HepG2 (cell line): ENCODE data around the gene ZC2HC1B. TPM values are rescaled to one million over a fixed set of nuclear protein-coding genes. Genes with fewer than 3 reads are reported as not detected.

Experiments
- ATAC-seq: fragments of 200-7000 bp; cut with Tn5 transposase; 3 replicates; pipeline ENCODE4 v1.9.1; 2020; ENCODE audit warnings: mild to moderate bottlenecking, moderate library complexity
- BruUV-seq: library from RNA; stranded (reverse); fragments of 400-500 nt; replicated peaks from 2 replicates; lab custom pipeline; 2021; lab: Mats Ljungman, UMichigan
- CTCF ChIA-PET: fragments of 300-600 bp; formaldehyde crosslinking; extraction: SDS; loops from one replicate; lab custom pipeline; 2021; ENCODE audit warnings: low total read pairs, inconsistent platforms, low intra/inter-chr PET ratio; lab: Yijun Ruan, JAX
- POLR2A ChIA-PET: fragments of 350-600 bp; sonication (Branson Sonifier 250); formaldehyde crosslinking; loops from one replicate; lab custom pipeline; 2020; ENCODE audit warnings: antibody characterized with exemption, inconsistent platforms; lab: Yijun Ruan, JAX
- DNase-seq: peaks from one replicate; pipeline ENCODE4 v3.0.0-alpha.2; 2015; ENCODE audit warnings: low spot score
- FAIRE-seq: peaks from 3 replicates; lab custom pipeline; 2011; peaks lifted over from hg19 to GRCh38; lab: Jason Lieb, UNC
- H2AFZ ChIP-seq: one replicate; pipeline ENCODE4 v1.6.1; 2011; ENCODE audit warnings: low read length, inconsistent platforms
- H3K27ac ChIP-seq: fragments of 300-600 bp; 3 replicates; pipeline ENCODE4 v1.8.0; 2011; ENCODE audit warnings: mixed run types, mild to moderate bottlenecking, mixed read lengths, low read length, inconsistent platforms; ENCODE audit not compliant: insufficient read depth; ENCODE audit errors: extremely low read length
- H3K27me3 ChIP-seq, 2 experiments: fragments of 200-600 bp in 1 of 2; 2 replicates in 1 of 2; 3 replicates in 1 of 2; pipeline versions ENCODE4 v1.6.0 to v1.8.0; 2011; ENCODE audit warnings: low read length in 2 of 2, mild to moderate bottlenecking in 2 of 2, moderate library complexity in 2 of 2, inconsistent platforms in 1 of 2; ENCODE audit not compliant: insufficient read depth in 2 of 2, control insufficient read depth in 1 of 2
- H3K36me3 ChIP-seq, 2 experiments: fragments of 200-600 bp in 1 of 2; replicated peaks in 1 of 2; 2 replicates in 1 of 2; 3 replicates in 1 of 2; pipeline versions ENCODE4 v1.5.1 to v1.8.0; 2011; ENCODE audit warnings: low read length in 2 of 2, inconsistent platforms in 1 of 2; ENCODE audit not compliant: insufficient read depth in 2 of 2, control insufficient read depth in 1 of 2
- H3K4me1 ChIP-seq: 2 replicates; pipeline ENCODE4 v1.5.1; 2012; ENCODE audit warnings: low read length, inconsistent platforms; ENCODE audit not compliant: insufficient read depth
- H3K4me2 ChIP-seq: 2 replicates; pipeline ENCODE4 v1.6.0; 2011; ENCODE audit warnings: low read depth, low read length, inconsistent platforms
- H3K4me3 ChIP-seq, 3 experiments: fragments of 200-600 bp in 1 of 3; sonication (generic), shearing (Covaris generic) in 1 of 3; replicated peaks in 1 of 3; 2 replicates each; pipeline ENCODE4 v1.5.1; 2011 to 2016; ENCODE audit warnings: low read length in 3 of 3, inconsistent platforms in 2 of 3, low read depth in 2 of 3, mild to moderate bottlenecking in 2 of 3, control low read depth in 1 of 3, mixed read lengths in 1 of 3; ENCODE audit not compliant: insufficient read depth in 1 of 3
- H3K79me2 ChIP-seq: one replicate; pipeline ENCODE4 v1.6.1; 2011; ENCODE audit warnings: low read length, inconsistent platforms; ENCODE audit not compliant: insufficient read depth
- H3K9ac ChIP-seq: 2 replicates; pipeline ENCODE4 v1.6.0; 2011; ENCODE audit warnings: mild to moderate bottlenecking, low read depth, low read length, inconsistent platforms; ENCODE audit not compliant: insufficient read depth
- H3K9me3 ChIP-seq: 2 replicates; pipeline ENCODE4 v1.5.1; 2012; ENCODE audit warnings: mild to moderate bottlenecking, low read length
- H4K20me1 ChIP-seq: 2 replicates; pipeline ENCODE4 v1.6.0; 2011; ENCODE audit warnings: inconsistent platforms, mild to moderate bottlenecking, low read length, moderate library complexity; ENCODE audit not compliant: insufficient read depth
- CEBPB ChIP-seq: IDR thresholded peaks from 2 replicates; pipeline ENCODE4 v1.6.1; 2011; ENCODE audit warnings: low read depth, low read length, improper control_type of control experiment, borderline replicate concordance
- CEBPG ChIP-seq: IDR thresholded peaks from 2 replicates; pipeline ENCODE4 v1.6.1; 2016
- FOXJ3 ChIP-seq: sonication (generic); formaldehyde crosslinking; IDR thresholded peaks from 2 replicates; pipeline ENCODE4 v1.4.0; 2020; ENCODE audit warnings: missing genetic modification reagents, mild to moderate bottlenecking, borderline replicate concordance
- NBN ChIP-seq: fragments of 450-650 bp; conservative IDR thresholded peaks from 2 replicates; pipeline ENCODE4 v1.6.1; 2017
- NR2F1 ChIP-seq, 2 experiments: fragments of 450-650 bp in 1 of 2; formaldehyde crosslinking in 1 of 2; IDR thresholded peaks; 2 replicates each; pipeline versions ENCODE4 v1.5.0 to v1.6.1; 2016 to 2020; ENCODE audit warnings: mild to moderate bottlenecking in 1 of 2, missing compliant biosample characterization in 1 of 2, missing genetic modification reagents in 1 of 2, moderate library complexity in 1 of 2
- NR2F6 ChIP-seq, 2 experiments: IDR thresholded peaks; 2 replicates each; pipeline ENCODE4 v1.6.1; 2016; ENCODE audit warnings: antibody characterized with exemption in 1 of 2, mild to moderate bottlenecking in 1 of 2
- ONECUT2 ChIP-seq: sonication (generic); formaldehyde crosslinking; IDR thresholded peaks from 2 replicates; pipeline ENCODE4 v1.4.0; 2020; ENCODE audit warnings: missing genetic modification reagents
- RARA ChIP-seq: IDR thresholded peaks from 2 replicates; pipeline ENCODE4 v1.6.1; 2016; ENCODE audit warnings: missing genetic modification reagents, missing compliant biosample characterization
- SMAD9 ChIP-seq: sonication (generic); formaldehyde crosslinking; IDR thresholded peaks from 2 replicates; pipeline ENCODE4 v1.5.1; 2020; ENCODE audit warnings: mild to moderate bottlenecking, missing genetic modification reagents
- ZNF362 ChIP-seq: sonication (generic); formaldehyde crosslinking; IDR thresholded peaks from 2 replicates; pipeline ENCODE4 v1.4.0; 2020; ENCODE audit warnings: missing genetic modification reagents, mild to moderate bottlenecking, borderline replicate concordance
- ZNF547 ChIP-seq: sonication (generic); formaldehyde crosslinking; IDR thresholded peaks from 2 replicates; pipeline ENCODE4 v1.5.1; 2020; ENCODE audit warnings: mild to moderate bottlenecking, missing genetic modification reagents
- ZNF772 ChIP-seq: sonication (generic); formaldehyde crosslinking; IDR thresholded peaks from 2 replicates; pipeline ENCODE4 v1.5.0; 2020; ENCODE audit warnings: mild to moderate bottlenecking, missing genetic modification reagents
- WGBS: methylation state at CpG from one replicate; pipeline ENCODE4 v1.1.6; 2017; ENCODE audit warnings: low lambda C conversion rate; 5-methylcytosine and 5-hydroxymethylcytosine counted together
- in situ Hi-C: cut with HindIII; loops from 2 replicates; pipeline ENCODE4 v1.10.0; 2017; ENCODE audit warnings: low pct_unique_long_range_greater_than_20kb; ENCODE audit not compliant: extremely low pct_ligation_motif_present
- intact Hi-C: fragments of 100-400 bp; cut with micrococcal nuclease; formaldehyde crosslinking; loops from one replicate; pipeline ENCODE4 v1.10.0; 2022; ENCODE audit not compliant: unreplicated experiment
- polyA plus RNA-seq, 8 experiments: library from polyadenylated mRNA; depleted of rRNA in 3 of 8; stranded (reverse) in 7 of 8; unstranded in 1 of 8; fragments of >200 nt; fragmentation: Illumina TruSeq in 4 of 8; extraction: Trizol in 4 of 8; gene quantifications; 2 replicates each; pipeline versions ENCODE4 v1.2.1 to v1.2.3, GENCODE V29; 2011 to 2016; ENCODE audit warnings: low read depth in 4 of 8, missing spikeins in 1 of 8, mixed read lengths in 1 of 8; ENCODE audit not compliant: insufficient read depth in 1 of 8
- total RNA-seq, 5 experiments: library from RNA; depleted of rRNA; stranded (reverse); fragments of >200 nt; fragmentation: Illumina TruSeq; extraction: Trizol; gene quantifications; 2 replicates each; pipeline ENCODE4 v1.2.3, GENCODE V29; 2016; ENCODE audit warnings: low read depth in 1 of 5
- TF ChIP-seq, protein P1 (sequence below): sonication (generic); formaldehyde crosslinking; IDR thresholded peaks from 2 replicates; pipeline ENCODE4 v1.9.0; 2021; ENCODE audit warnings: missing genetic modification reagents, borderline replicate concordance

The ZC2HC1B gene
- total and polyA plus RNA-seq, 2 of the 13 experiments (the other 11 are each of a cell fraction or from before 2014, with no cell fraction given): not detected

GRCh38 chr6:143967706-143968376 is 103.6 kb downstream of the ZC2HC1B start:
- H3K9me3 ChIP-seq: no peaks in the 10 kb centered on the region
- no peak overlapping the region for H3K27ac ChIP-seq
- DNase-seq (no peak), ATAC-seq (no peak), FAIRE-seq (no peak)
- H3K4me2 ChIP-seq: no peak overlapping the region
- ChIA-PET CTCF (no interaction called here), POLR2A (no interaction called here)
- no peak overlapping the region for H3K4me3 ChIP-seq
- H3K27me3 ChIP-seq: no peaks in the 10 kb centered on the region
- peaks cover 7% of the 10 kb centered on the region for H3K4me1 ChIP-seq
- intact Hi-C loops (no loop called here), in situ Hi-C loops (no loop called here)
- 51% methylated on average over 5 of the region's 5 CpGs for WGBS
- no peak overlapping the region for H3K9ac ChIP-seq
- H3K36me3 ChIP-seq: no peaks in the 10 kb centered on the region
- no peak overlapping the region for H2AFZ ChIP-seq
- TF ChIP-seq CEBPG (no peak), ZNF547 (no peak), NR2F6 (IDR thresholded peaks at IDR 0.05) (0 out of 2 replicates have a peak, but pooled peaks have one; percentile 14), NR2F6 (CRISPR knock-in tag; IDR thresholded peaks at IDR 0.05) (no peak), NR2F1 (CRISPR knock-in tag; IDR thresholded peaks at IDR 0.05) (no peak), CEBPB (peak; percentile 24; the same call in 1 of the 2 replicates), ZNF772 (CRISPR knock-in tag) (no peak), ONECUT2 (CRISPR knock-in tag) (no peak), NBN (no peak), FOXJ3 (CRISPR knock-in tag) (no peak), SMAD9 (CRISPR knock-in tag) (no peak), RARA (peak; percentile 81), ZNF362 (peak; percentile 51; the same call in 1 of the 2 replicates)
- TF ChIP-seq, protein P1, sequence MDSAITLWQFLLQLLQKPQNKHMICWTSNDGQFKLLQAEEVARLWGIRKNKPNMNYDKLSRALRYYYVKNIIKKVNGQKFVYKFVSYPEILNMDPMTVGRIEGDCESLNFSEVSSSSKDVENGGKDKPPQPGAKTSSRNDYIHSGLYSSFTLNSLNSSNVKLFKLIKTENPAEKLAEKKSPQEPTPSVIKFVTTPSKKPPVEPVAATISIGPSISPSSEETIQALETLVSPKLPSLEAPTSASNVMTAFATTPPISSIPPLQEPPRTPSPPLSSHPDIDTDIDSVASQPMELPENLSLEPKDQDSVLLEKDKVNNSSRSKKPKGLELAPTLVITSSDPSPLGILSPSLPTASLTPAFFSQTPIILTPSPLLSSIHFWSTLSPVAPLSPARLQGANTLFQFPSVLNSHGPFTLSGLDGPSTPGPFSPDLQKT (CRISPR knock-in tag): no peak
- H3K79me2 ChIP-seq: no peaks in the 10 kb centered on the region
- no peaks in the 10 kb centered on the region for H4K20me1 ChIP-seq
- BruUV-seq: no TSS peak
